ENCODE measurements around the gene ARID5B. TPM values are rescaled to one million over a fixed set of nuclear protein-coding genes. Genes with fewer than 3 reads are reported as not detected.

Gene ARID5B
- total RNA-seq, 1 donor from 2014 or later, result 1.1 TPM

DNA sequence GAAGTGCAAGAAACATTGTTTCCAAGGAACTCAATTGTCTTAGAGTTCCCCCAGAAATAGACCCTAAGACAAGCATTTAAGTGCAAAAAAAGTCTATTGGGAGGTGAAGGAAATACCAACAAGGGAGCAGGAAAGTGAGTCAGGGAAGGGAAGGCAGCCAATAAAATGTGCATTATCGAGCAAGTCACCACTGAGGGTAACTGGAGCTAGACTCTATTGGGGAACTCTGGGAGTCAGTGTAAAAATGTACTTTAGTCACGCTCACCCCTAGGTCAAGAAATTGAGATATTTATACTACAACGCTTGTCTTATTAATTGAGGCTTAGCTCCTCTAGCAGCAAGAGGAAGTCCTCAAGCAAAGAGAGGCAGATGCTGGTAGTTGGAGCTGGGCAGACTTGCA is 229.4 kb downstream of the ARID5B start:
- Mint-ChIP-seq H3K27me3 (ENCODE audit: unreplicated experiment) (no peaks in the 10 kb centered on the region), H3K36me3 (ENCODE audit: unreplicated experiment) (no peaks in the 10 kb centered on the region), H3K27ac (ENCODE audit: unreplicated experiment) (no peak overlapping the region), H3K9me3 (ENCODE audit: unreplicated experiment) (no peaks in the 10 kb centered on the region), H3K4me3 (ENCODE audit: unreplicated experiment) (no peak overlapping the region), H3K4me1 (ENCODE audit: low read depth, unreplicated experiment) (no peaks in the 10 kb centered on the region)
- no peak for DNase-seq
- TF ChIP-seq, protein P1, sequence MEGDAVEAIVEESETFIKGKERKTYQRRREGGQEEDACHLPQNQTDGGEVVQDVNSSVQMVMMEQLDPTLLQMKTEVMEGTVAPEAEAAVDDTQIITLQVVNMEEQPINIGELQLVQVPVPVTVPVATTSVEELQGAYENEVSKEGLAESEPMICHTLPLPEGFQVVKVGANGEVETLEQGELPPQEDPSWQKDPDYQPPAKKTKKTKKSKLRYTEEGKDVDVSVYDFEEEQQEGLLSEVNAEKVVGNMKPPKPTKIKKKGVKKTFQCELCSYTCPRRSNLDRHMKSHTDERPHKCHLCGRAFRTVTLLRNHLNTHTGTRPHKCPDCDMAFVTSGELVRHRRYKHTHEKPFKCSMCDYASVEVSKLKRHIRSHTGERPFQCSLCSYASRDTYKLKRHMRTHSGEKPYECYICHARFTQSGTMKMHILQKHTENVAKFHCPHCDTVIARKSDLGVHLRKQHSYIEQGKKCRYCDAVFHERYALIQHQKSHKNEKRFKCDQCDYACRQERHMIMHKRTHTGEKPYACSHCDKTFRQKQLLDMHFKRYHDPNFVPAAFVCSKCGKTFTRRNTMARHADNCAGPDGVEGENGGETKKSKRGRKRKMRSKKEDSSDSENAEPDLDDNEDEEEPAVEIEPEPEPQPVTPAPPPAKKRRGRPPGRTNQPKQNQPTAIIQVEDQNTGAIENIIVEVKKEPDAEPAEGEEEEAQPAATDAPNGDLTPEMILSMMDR (IDR thresholded peaks at IDR 0.05; ENCODE audit: partially characterized antibody, unreplicated experiment), result no peak

DNA sequence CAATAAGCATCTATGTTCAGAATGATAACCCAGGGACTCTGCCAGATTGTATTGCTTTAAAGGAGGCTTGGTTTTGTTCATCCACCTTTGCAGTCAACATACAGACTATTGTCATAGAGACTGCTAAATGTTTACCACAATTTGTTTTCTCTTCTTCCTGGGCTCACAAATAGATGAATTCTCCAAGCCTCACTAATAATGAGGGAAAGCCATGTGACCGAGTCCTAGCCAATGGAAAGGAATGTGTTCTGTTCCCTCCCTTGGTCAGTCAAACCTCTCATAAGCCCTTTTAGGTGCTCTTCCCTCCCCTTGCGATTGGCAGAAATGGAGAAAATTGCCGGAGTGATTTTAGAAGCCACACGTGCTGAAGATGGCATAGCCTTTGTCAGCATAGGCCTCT is 230.2 kb downstream of the ARID5B start:
- TF ChIP-seq, protein P1 (IDR thresholded peaks at IDR 0.05; ENCODE audit: partially characterized antibody, unreplicated experiment), result no peak
- no peaks in the 10 kb centered on the region for H3K27me3 Mint-ChIP-seq (ENCODE audit: unreplicated experiment)
- no peak overlapping the region for H3K4me3 Mint-ChIP-seq (ENCODE audit: unreplicated experiment)
- H3K36me3 Mint-ChIP-seq (ENCODE audit: unreplicated experiment), result no peaks in the 10 kb centered on the region
- no peak overlapping the region for H3K27ac Mint-ChIP-seq (ENCODE audit: unreplicated experiment)
- no peak for DNase-seq
- H3K9me3 Mint-ChIP-seq (ENCODE audit: unreplicated experiment), result no peaks in the 10 kb centered on the region
- no peaks in the 10 kb centered on the region for H3K4me1 Mint-ChIP-seq (ENCODE audit: low read depth, unreplicated experiment)

DNA sequence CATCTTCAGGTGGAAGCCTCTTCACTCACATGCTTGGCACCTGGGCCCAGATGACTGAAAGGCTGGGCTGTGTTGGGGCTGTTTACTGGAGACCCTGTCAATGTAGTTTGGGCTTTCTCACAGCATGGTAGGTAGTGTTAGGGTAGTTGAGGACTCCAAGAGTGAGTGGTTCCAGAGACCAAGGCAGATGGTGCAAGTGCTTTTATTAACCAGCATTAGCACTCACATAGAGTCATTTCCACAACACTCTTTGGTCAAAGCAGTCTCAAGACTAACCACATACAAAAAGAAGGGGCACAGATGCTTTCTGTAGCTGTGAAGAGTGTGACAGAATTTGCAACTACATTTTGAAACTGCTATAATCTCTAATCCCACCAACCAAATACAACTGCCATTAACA is 232.1 kb downstream of the ARID5B start:
- no peaks in the 10 kb centered on the region for H3K4me1 Mint-ChIP-seq (ENCODE audit: low read depth, unreplicated experiment)
- H3K27me3 Mint-ChIP-seq (ENCODE audit: unreplicated experiment), result no peaks in the 10 kb centered on the region
- no peak overlapping the region for H3K4me3 Mint-ChIP-seq (ENCODE audit: unreplicated experiment)
- H3K36me3 Mint-ChIP-seq (ENCODE audit: unreplicated experiment), result no peaks in the 10 kb centered on the region
- no peak overlapping the region for H3K27ac Mint-ChIP-seq (ENCODE audit: unreplicated experiment)
- TF ChIP-seq, protein P1 (IDR thresholded peaks at IDR 0.05; ENCODE audit: partially characterized antibody, unreplicated experiment), result no peak
- no peaks in the 10 kb centered on the region for H3K9me3 Mint-ChIP-seq (ENCODE audit: unreplicated experiment)
- DNase-seq, result no peak

DNA sequence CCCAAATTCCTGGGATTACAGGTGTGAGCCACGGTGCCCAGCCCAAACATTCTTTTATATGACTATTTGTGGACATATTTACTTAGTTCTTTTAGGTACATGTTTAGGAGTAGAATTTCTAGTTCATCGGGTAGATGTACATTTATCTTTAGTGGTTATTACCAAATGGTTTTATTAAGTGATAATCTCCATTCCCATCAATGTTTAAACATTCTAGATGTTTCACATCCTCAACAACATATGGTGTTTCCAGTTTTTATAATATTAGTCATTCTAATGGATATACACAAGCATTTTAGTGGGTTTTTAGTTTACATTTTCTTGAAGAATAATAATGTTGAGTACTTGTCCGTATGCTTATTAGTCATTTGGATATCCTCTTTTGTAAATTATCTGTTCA is 235.4 kb downstream of the ARID5B start:
- Mint-ChIP-seq H3K4me1 (ENCODE audit: low read depth, unreplicated experiment) (no peaks in the 10 kb centered on the region), H3K4me3 (ENCODE audit: unreplicated experiment) (no peak overlapping the region), H3K27me3 (ENCODE audit: unreplicated experiment) (no peaks in the 10 kb centered on the region), H3K36me3 (ENCODE audit: unreplicated experiment) (no peaks in the 10 kb centered on the region), H3K9me3 (ENCODE audit: unreplicated experiment) (no peaks in the 10 kb centered on the region), H3K27ac (ENCODE audit: unreplicated experiment) (no peak overlapping the region)
- TF ChIP-seq, protein P1 (IDR thresholded peaks at IDR 0.05; ENCODE audit: partially characterized antibody, unreplicated experiment), result no peak
- no peak for DNase-seq

Other genes starting within 250 kb of the ARID5B start
- not detected for gene CABCOCO1, start 238.8 kb upstream of the ARID5B start, total RNA-seq (ENCODE audit: unreplicated experiment)

All from glutamatergic neuron (in vitro differentiated cells).